ENCODE data around the gene SRRM4.

DNA sequence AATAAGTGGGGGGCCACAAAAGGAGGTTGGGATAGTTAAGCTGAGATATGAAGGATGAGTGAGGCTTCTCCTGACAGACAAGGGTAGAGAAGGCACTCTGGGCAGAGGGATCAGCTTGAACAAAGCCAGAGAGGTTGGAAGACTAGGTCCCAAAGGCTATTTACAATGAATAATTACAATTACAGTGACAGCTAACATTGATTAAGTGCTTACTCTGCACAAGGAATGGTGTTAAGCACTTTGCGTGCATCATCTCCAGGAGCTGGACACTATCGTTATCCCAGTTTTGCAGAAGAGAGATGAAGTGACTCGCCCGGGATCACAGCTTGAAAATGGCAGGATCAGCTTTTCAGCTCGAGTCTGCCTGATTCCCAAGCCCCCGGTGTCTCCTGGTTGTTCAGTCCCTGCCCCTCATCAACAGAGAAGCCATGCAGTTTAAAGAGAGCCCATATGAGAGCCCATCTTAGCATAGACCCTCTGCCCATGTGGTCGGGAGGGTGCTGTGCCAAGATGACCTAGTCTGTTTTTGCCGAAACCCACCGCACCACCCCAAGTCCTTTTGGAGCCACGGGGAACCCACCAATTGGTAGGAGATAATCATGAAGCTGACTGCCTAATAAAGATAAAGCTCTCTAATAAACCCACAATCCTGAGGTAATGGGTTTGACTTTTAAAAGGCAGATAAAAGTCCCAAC is 107.5 kb downstream of the SRRM4 start:
- TF ChIP-seq, protein P1, sequence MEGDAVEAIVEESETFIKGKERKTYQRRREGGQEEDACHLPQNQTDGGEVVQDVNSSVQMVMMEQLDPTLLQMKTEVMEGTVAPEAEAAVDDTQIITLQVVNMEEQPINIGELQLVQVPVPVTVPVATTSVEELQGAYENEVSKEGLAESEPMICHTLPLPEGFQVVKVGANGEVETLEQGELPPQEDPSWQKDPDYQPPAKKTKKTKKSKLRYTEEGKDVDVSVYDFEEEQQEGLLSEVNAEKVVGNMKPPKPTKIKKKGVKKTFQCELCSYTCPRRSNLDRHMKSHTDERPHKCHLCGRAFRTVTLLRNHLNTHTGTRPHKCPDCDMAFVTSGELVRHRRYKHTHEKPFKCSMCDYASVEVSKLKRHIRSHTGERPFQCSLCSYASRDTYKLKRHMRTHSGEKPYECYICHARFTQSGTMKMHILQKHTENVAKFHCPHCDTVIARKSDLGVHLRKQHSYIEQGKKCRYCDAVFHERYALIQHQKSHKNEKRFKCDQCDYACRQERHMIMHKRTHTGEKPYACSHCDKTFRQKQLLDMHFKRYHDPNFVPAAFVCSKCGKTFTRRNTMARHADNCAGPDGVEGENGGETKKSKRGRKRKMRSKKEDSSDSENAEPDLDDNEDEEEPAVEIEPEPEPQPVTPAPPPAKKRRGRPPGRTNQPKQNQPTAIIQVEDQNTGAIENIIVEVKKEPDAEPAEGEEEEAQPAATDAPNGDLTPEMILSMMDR (IDR thresholded peaks at IDR 0.05; ENCODE audit: low read depth, low read length, missing input control) = no peak
- no peak for TF ChIP-seq NR2F2 (IDR thresholded peaks at IDR 0.05)
- no peak for TF ChIP-seq JUND (IDR thresholded peaks at IDR 0.05)
- TF ChIP-seq, protein P2, sequence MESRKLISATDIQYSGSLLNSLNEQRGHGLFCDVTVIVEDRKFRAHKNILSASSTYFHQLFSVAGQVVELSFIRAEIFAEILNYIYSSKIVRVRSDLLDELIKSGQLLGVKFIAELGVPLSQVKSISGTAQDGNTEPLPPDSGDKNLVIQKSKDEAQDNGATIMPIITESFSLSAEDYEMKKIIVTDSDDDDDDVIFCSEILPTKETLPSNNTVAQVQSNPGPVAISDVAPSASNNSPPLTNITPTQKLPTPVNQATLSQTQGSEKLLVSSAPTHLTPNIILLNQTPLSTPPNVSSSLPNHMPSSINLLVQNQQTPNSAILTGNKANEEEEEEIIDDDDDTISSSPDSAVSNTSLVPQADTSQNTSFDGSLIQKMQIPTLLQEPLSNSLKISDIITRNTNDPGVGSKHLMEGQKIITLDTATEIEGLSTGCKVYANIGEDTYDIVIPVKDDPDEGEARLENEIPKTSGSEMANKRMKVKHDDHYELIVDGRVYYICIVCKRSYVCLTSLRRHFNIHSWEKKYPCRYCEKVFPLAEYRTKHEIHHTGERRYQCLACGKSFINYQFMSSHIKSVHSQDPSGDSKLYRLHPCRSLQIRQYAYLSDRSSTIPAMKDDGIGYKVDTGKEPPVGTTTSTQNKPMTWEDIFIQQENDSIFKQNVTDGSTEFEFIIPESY (IDR thresholded peaks at IDR 0.05) = no peak
- TF ChIP-seq SP1 (IDR thresholded peaks at IDR 0.05) = no peak
- no peak for TF ChIP-seq TAF1 (conservative IDR thresholded peaks at IDR 0.05)
- no peak for TF ChIP-seq GABPA (IDR thresholded peaks at IDR 0.05 in 1 of 2, conservative IDR thresholded peaks at IDR 0.05 in 1 of 2)
- TF ChIP-seq YY1 (IDR thresholded peaks at IDR 0.05) = no peak
- TF ChIP-seq, protein P3, sequence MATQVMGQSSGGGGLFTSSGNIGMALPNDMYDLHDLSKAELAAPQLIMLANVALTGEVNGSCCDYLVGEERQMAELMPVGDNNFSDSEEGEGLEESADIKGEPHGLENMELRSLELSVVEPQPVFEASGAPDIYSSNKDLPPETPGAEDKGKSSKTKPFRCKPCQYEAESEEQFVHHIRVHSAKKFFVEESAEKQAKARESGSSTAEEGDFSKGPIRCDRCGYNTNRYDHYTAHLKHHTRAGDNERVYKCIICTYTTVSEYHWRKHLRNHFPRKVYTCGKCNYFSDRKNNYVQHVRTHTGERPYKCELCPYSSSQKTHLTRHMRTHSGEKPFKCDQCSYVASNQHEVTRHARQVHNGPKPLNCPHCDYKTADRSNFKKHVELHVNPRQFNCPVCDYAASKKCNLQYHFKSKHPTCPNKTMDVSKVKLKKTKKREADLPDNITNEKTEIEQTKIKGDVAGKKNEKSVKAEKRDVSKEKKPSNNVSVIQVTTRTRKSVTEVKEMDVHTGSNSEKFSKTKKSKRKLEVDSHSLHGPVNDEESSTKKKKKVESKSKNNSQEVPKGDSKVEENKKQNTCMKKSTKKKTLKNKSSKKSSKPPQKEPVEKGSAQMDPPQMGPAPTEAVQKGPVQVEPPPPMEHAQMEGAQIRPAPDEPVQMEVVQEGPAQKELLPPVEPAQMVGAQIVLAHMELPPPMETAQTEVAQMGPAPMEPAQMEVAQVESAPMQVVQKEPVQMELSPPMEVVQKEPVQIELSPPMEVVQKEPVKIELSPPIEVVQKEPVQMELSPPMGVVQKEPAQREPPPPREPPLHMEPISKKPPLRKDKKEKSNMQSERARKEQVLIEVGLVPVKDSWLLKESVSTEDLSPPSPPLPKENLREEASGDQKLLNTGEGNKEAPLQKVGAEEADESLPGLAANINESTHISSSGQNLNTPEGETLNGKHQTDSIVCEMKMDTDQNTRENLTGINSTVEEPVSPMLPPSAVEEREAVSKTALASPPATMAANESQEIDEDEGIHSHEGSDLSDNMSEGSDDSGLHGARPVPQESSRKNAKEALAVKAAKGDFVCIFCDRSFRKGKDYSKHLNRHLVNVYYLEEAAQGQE (IDR thresholded peaks at IDR 0.05) = no peak
- TF ChIP-seq EGR1 (IDR thresholded peaks at IDR 0.05; ENCODE audit: low read depth in 2 of 2) = no peak
- no peak for TF ChIP-seq RAD21 (IDR thresholded peaks at IDR 0.05)
- TF ChIP-seq, protein P4, sequence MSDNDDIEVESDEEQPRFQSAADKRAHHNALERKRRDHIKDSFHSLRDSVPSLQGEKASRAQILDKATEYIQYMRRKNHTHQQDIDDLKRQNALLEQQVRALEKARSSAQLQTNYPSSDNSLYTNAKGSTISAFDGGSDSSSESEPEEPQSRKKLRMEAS (IDR thresholded peaks at IDR 0.05) = no peak
- TF ChIP-seq, protein P5, sequence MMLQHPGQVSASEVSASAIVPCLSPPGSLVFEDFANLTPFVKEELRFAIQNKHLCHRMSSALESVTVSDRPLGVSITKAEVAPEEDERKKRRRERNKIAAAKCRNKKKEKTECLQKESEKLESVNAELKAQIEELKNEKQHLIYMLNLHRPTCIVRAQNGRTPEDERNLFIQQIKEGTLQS (IDR thresholded peaks at IDR 0.05) = no peak
- TF ChIP-seq RXRA (IDR thresholded peaks at IDR 0.05) = no peak

Measured in liver (tissue), 3 donors.